ENCODE data around the gene AMN.

DNA sequence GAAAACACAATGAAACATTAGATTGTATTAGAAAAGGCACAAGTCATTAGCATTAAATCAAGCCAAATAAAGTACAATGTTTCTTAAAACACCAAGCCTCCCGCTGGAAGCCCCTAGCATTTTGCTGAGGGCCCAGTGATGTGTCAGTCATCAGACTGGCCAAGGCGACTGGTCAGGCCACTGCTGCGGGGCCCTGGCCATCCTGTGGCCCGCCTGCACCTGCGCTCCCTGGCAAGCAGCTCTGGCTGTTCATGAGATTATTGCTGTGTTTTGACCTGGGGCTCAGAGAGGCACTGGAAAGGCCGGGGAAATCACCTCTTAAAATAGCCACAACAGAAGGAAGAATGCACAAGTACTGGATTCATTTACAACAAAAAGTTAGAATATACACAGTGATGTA is 24.2 kb upstream of the AMN start:
- TF ChIP-seq, protein P1, sequence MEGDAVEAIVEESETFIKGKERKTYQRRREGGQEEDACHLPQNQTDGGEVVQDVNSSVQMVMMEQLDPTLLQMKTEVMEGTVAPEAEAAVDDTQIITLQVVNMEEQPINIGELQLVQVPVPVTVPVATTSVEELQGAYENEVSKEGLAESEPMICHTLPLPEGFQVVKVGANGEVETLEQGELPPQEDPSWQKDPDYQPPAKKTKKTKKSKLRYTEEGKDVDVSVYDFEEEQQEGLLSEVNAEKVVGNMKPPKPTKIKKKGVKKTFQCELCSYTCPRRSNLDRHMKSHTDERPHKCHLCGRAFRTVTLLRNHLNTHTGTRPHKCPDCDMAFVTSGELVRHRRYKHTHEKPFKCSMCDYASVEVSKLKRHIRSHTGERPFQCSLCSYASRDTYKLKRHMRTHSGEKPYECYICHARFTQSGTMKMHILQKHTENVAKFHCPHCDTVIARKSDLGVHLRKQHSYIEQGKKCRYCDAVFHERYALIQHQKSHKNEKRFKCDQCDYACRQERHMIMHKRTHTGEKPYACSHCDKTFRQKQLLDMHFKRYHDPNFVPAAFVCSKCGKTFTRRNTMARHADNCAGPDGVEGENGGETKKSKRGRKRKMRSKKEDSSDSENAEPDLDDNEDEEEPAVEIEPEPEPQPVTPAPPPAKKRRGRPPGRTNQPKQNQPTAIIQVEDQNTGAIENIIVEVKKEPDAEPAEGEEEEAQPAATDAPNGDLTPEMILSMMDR (IDR thresholded peaks at IDR 0.05) = no peak
- no peak for TF ChIP-seq POLR2A (IDR thresholded peaks at IDR 0.05)
